Colonic mucosa (tissue), 4 donors: ENCODE data around the gene CLEC4A. TPM values are rescaled to one million over a fixed set of nuclear protein-coding genes. Genes with fewer than 3 reads are reported as not detected.

Source experiments
- DNase-seq: peaks from one replicate; pipeline ENCODE4 v3.0.0-alpha.2; 2020
- H3K27ac ChIP-seq: fragments of 200-600 bp; one replicate; pipeline ENCODE4 v1.8.0; 2021
- H3K27me3 ChIP-seq: fragments of 200-600 bp; one replicate; pipeline ENCODE4 v1.8.0; 2021
- H3K36me3 ChIP-seq: fragments of 200-600 bp; one replicate; pipeline ENCODE4 v1.8.0; 2021
- H3K4me1 ChIP-seq: fragments of 200-600 bp; one replicate; pipeline ENCODE4 v1.8.0; 2021; ENCODE audit warnings: mild to moderate bottlenecking
- H3K4me3 ChIP-seq: fragments of 200-600 bp; one replicate; pipeline ENCODE4 v1.8.0; 2021
- H3K9ac ChIP-seq, 2 donors: one replicate each; pipeline ENCODE4 v1.7.0; 2013; ENCODE audit warnings: control low read depth in 2 of 2, low read depth in 2 of 2, low read length in 2 of 2
- H3K9me3 ChIP-seq: fragments of 200-600 bp; one replicate; pipeline ENCODE4 v1.8.0; 2021
- intact Hi-C: fragments of 100-400 bp; cut with DNase I; formaldehyde crosslinking; loops from one replicate; pipeline ENCODE4 v1.14.1; 2022
- total RNA-seq, 2 donors: library from RNA; stranded (reverse); fragmentation: NEBNext Ultra II Directional in 1 of 2; extraction: Animal tissue kit (Norgen Biotek cat#: 25700) in 1 of 2; gene quantifications; one replicate each; pipeline ENCODE4 v1.2.1, GENCODE V29; 2021
- TF ChIP-seq, protein P1 (sequence below): fragments of 200-600 bp; IDR thresholded peaks from one replicate; pipeline ENCODE4 v1.8.0; 2022; ENCODE audit warnings: antibody characterized with exemption, mild to moderate bottlenecking
- donor health status: healthy.
- donor health status: DM: no; HTN: no; CAD: no.
- donor health status: DM: no; HTN: no; CAD: no.

CLEC4A gene
- total RNA-seq: 1 to 10 TPM; 1.8 TPM

DNA sequence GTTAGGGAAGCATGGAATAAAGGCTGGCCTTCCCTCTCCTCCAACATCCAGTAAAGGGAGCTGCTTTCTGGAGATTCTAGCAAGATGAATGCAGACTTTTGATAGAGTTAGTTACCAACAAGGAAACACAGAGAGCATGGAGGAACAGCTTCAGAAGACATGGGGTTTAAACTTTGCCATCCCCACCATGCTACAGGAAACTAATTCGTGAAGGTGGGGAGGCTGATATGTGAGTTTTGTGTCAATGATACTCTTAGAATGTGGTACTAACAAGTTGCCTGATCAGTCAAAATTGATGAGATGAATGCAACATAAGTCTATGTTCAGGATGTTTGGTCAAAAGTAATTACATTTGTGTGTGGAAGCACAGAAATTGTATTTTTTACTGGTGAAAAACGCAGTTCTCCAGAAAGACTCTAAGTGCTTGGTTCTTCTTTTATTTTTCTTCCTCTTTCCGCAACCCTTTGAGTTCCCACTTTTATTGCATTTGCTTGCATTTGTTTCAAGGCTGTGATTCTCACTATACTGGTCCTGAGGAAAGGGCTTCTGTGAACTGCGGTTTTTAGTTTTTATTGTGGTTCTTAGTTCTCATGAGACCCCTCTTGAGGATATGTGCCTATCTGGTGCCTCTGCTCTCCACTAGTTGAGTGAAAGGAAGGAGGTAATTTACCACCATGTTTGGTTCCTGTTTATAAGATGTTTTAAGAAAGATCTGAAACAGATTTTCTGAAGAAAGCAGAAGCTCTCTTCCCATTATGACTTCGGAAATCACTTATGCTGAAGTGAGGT is at the start of gene CLEC4A:
Gene CLEC4A, plus strand, starts transcription at position 494 of the 789 bp plus-strand sequence. Its CDS starts 262 bp downstream, at position 756.
- Histone ChIP-seq H3K27me3 (no peaks in the 10 kb centered on the region), H3K27ac (no peak within 1 kb of the TSS), H3K36me3 (no peaks in the 10 kb centered on the region), H3K9ac (no peak within 1 kb of the TSS), H3K4me1 (no peaks in the 10 kb centered on the region), H3K4me3 (no peak within 1 kb of the TSS), H3K9me3 (no peaks in the 10 kb centered on the region)
- DNase-seq: no peak
- intact Hi-C loops: no loop called here
- TF ChIP-seq, protein P1, sequence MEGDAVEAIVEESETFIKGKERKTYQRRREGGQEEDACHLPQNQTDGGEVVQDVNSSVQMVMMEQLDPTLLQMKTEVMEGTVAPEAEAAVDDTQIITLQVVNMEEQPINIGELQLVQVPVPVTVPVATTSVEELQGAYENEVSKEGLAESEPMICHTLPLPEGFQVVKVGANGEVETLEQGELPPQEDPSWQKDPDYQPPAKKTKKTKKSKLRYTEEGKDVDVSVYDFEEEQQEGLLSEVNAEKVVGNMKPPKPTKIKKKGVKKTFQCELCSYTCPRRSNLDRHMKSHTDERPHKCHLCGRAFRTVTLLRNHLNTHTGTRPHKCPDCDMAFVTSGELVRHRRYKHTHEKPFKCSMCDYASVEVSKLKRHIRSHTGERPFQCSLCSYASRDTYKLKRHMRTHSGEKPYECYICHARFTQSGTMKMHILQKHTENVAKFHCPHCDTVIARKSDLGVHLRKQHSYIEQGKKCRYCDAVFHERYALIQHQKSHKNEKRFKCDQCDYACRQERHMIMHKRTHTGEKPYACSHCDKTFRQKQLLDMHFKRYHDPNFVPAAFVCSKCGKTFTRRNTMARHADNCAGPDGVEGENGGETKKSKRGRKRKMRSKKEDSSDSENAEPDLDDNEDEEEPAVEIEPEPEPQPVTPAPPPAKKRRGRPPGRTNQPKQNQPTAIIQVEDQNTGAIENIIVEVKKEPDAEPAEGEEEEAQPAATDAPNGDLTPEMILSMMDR: no peak

DNA sequence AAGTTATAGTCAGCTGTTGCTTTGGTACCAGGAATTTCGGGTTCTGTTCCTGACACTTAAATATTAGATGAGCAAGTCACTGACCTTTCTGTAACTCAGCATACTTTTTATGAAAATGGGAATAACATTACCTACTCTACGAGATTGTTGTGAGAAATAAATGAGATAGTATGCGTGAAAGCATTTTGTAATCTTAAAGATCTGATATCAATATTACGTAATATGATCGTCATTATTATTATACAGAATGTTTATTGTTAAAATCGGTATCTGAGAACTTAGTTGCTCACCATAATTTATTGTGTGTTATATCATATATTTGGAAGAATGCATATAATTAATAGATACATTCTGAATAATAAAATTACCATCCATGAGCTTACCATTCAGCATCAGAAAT is 47.5 kb upstream of the CLEC4A start:
- Histone ChIP-seq H3K9me3 (no peaks in the 10 kb centered on the region), H3K27ac (no peak overlapping the region), H3K4me3 (no peak overlapping the region), H3K4me1 (no peaks in the 10 kb centered on the region), H3K36me3 (no peaks in the 10 kb centered on the region), H3K27me3 (no peaks in the 10 kb centered on the region), H3K9ac (no peak overlapping the region)
- intact Hi-C loops: no loop called here
- TF ChIP-seq, protein P1: no peak
- DNase-seq: no peak

DNA sequence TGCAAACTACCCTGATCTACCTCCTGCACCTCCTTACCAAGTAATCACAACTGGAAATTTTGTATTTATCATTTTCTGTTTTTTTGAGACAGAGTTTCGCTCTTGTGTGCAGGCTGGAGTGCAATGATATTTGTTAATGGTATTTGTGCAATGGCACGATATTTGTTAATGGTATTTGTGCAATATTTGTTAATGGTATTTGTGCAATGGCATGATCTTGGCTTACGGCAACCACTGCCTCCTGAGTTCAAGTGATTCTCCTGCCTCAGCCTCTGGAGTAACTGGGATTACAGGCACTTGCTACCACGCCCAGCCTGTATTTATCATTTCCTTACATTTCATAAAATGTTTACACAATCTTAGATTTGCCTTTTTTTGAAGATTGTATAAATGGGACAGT is 47.1 kb upstream of the CLEC4A start:
- Histone ChIP-seq H3K36me3 (no peaks in the 10 kb centered on the region), H3K27ac (no peak overlapping the region), H3K27me3 (no peaks in the 10 kb centered on the region), H3K4me3 (no peak overlapping the region), H3K4me1 (no peaks in the 10 kb centered on the region), H3K9me3 (no peaks in the 10 kb centered on the region), H3K9ac (no peak overlapping the region)
- intact Hi-C loops: no loop called here
- TF ChIP-seq, protein P1: no peak
- DNase-seq: no peak

DNA sequence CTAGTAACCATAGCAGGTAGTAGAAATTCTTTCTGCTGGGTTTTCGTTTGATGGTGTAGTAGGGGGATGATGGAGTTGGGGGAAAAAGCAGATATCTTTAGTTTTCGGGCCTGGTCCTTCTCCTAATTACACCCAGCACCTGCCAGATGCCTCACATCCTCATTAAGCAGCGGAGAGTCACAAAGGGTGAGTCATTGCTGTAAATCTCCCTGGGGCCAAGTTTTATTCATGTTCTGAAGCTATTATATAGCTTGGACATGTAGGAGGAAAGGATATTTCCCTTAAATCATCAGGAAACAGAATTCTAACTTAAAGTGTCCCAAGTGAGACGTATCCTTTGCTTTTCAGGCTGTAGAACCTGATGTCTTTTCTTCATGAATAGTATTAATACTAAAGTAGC is 46.2 kb upstream of the CLEC4A start:
- intact Hi-C loops: no loop called here
- no peaks in the 10 kb centered on the region for H3K4me1 ChIP-seq

DNA sequence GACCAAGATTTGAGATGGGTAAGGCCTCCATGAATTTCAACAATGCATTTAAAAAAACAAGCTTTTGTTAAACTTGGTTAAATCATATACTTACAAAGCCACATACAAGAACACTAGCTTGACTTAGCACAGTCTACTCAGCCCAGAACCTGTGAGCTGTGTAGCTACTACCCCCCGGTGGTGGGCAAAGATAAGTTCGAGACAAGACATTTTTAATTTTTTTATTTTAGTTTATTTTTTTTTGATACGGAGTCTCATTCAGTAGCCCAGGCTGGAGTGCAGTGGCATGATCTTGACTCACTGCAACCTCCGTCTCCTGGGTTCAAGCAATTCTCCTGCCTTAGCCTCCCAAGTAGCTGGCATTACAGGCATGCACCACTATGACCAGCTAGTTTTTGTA is 45.0 kb upstream of the CLEC4A start:
- Histone ChIP-seq H3K27me3 (no peaks in the 10 kb centered on the region), H3K9me3 (no peaks in the 10 kb centered on the region), H3K4me3 (no peak overlapping the region), H3K4me1 (peaks cover 5% of the 10 kb centered on the region), H3K9ac (no peak overlapping the region), H3K27ac (no peak overlapping the region), H3K36me3 (no peaks in the 10 kb centered on the region)
- TF ChIP-seq, protein P1: peak; percentile 21
- DNase-seq: no peak
- intact Hi-C loops: no loop called here

More for the DNA sequence above, 46.2 kb upstream of the CLEC4A start:
- Histone ChIP-seq H3K9me3 (no peaks in the 10 kb centered on the region), H3K9ac (no peak overlapping the region), H3K27me3 (no peaks in the 10 kb centered on the region), H3K36me3 (no peaks in the 10 kb centered on the region), H3K27ac (no peak overlapping the region), H3K4me3 (no peak overlapping the region)
- TF ChIP-seq, protein P1: no peak
- DNase-seq: no peak
